ENCODE data around the gene RNASE11. TPM values are rescaled to one million over a fixed set of nuclear protein-coding genes. Genes with fewer than 3 reads are reported as not detected.

Gene RNASE11
- total and polyA plus RNA-seq, 9 of the 15 experiments (the other 6 are each of a cell fraction or from before 2014, with no cell fraction given) = 0.16 to 0.29 (median 0.22) TPM; not detected in 6

DNA sequence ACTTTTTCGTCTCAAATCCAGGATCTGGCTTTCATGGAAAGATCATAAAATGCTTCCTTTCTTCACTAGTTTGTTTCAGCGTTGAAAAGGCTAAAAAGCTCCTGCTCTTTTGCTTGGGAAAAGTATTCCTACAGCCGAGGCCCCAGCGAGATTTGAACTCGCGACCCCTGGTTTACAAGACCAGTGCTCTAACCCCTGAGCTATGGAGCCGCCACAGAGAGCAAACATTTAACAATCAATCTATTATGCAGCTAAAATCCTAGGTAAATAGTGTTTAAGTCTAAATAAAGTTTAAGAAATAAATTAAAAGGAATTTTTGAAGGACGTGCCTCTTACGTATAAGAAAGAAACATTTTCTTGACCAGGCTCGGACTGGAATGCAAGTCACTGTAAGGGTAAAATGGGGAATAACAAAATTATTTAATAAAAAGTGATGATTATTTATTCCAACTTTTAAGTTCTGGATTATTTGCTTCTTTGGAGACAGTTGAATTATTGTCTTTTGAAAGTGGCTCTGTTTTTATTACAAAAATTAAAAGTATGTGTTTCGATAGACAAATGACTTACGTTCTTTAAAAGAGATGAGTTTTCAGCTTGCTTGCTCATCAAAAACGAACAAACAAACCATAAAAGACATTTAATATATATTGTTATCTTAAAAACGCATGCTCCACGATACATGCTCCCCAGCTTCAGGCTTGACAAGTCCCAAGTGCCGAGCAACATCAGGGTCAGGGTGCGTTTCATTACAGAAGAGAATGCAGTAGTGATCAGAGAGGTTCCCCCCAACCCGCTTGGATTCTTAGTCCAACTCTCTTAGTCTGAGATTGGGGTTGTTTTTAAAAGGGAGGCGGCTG is 43.5 kb upstream of the RNASE11 start (continued):
- TF ChIP-seq TBP (optimal IDR thresholded peaks at IDR 0.05; ENCODE audit: low read depth, low read length) (peak; percentile 99), POLR3A (IDR thresholded peaks at IDR 0.05; ENCODE audit: borderline replicate concordance, extremely low read depth, insufficient read depth, insufficient read length) (peak; percentile 84), POU5F1 (IDR thresholded peaks at IDR 0.05; ENCODE audit: borderline replicate concordance, low read depth, low read length, partially characterized antibody) (no peak), POLR3G (IDR thresholded peaks at IDR 0.05; ENCODE audit: extremely low read depth, insufficient read length, insufficient replicate concordance) (peak; percentile 21), ADNP (tag; IDR thresholded peaks at IDR 0.05) (peak; percentile 90), ARNT (IDR thresholded peaks at IDR 0.05) (peak in 1 of 2 experiments; percentile 27; a peak in 1 of 4 replicates), SREBF1 (IDR thresholded peaks at IDR 0.05; ENCODE audit: borderline replicate concordance, low read depth, low read length) (no peak), POLR2H (tag; IDR thresholded peaks at IDR 0.05; ENCODE audit: low read depth) (peak; percentile 99), ZNF384 (IDR thresholded peaks at IDR 0.05; ENCODE audit: low read depth, low read length) (no peak), BRD4 (IDR thresholded peaks at IDR 0.05) (0 out of 2 replicates have a peak, but pooled peaks have one; percentile 37), TEAD4 (IDR thresholded peaks at IDR 0.05; ENCODE audit: low read length) (peak; percentile 56), TEAD4 (CRISPR knock-in tag; IDR thresholded peaks at IDR 0.05; ENCODE audit: borderline replicate concordance) (no peak), BDP1 (IDR thresholded peaks at IDR 0.05; ENCODE audit: insufficient read depth, insufficient read length) (peak; percentile 36), EP300 (IDR thresholded peaks at IDR 0.05; ENCODE audit: low read length) (peak; percentile 18; the same call in 1 of the 2 replicates)
- TF ChIP-seq, protein P1, sequence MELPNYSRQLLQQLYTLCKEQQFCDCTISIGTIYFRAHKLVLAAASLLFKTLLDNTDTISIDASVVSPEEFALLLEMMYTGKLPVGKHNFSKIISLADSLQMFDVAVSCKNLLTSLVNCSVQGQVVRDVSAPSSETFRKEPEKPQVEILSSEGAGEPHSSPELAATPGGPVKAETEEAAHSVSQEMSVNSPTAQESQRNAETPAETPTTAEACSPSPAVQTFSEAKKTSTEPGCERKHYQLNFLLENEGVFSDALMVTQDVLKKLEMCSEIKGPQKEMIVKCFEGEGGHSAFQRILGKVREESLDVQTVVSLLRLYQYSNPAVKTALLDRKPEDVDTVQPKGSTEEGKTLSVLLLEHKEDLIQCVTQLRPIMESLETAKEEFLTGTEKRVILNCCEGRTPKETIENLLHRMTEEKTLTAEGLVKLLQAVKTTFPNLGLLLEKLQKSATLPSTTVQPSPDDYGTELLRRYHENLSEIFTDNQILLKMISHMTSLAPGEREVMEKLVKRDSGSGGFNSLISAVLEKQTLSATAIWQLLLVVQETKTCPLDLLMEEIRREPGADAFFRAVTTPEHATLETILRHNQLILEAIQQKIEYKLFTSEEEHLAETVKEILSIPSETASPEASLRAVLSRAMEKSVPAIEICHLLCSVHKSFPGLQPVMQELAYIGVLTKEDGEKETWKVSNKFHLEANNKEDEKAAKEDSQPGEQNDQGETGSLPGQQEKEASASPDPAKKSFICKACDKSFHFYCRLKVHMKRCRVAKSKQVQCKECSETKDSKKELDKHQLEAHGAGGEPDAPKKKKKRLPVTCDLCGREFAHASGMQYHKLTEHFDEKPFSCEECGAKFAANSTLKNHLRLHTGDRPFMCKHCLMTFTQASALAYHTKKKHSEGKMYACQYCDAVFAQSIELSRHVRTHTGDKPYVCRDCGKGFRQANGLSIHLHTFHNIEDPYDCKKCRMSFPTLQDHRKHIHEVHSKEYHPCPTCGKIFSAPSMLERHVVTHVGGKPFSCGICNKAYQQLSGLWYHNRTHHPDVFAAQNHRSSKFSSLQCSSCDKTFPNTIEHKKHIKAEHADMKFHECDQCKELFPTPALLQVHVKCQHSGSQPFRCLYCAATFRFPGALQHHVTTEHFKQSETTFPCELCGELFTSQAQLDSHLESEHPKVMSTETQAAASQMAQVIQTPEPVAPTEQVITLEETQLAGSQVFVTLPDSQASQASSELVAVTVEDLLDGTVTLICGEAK (IDR thresholded peaks at IDR 0.05) = peak; percentile 76
- TF ChIP-seq, protein P1 (CRISPR knock-in tag; IDR thresholded peaks at IDR 0.05) = no peak

Data from K562 (cell line).